ENCODE data around the gene DCC.
A peak's percentile ranks its signal among the peaks of the same experiment; 100 is the strongest.

Gene DCC

GRCh38 chr18:52499644-52500043, 159.6 kb downstream of the DCC start:
- FAIRE-seq (peak; percentile 100), DNase-seq (ENCODE audit: insufficient read length, low spot score) (no peak)
- TF ChIP-seq CTCF (IDR thresholded peaks at IDR 0.05; ENCODE audit: insufficient read depth, missing control alignments), result no peak

DNA sequence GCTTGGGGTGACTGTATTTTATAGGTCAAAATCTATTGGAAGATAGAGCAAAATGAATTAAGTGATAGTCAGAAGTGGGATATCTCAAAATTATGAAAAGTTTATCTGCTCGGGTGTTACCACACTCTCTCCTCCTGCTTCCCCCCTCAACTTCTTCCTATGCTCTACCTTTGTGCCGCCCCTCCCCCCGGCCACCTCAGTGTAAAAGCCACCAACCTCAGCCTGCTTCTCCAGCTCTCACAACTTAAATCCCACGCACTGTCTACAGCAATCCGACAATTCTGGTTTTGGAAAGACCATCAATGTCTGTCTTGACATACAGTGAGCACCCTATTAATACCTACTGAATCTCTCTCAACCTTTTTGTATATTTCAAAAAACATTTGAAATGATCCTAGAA, 164.6 kb downstream of the DCC start:
- no peak for DNase-seq (ENCODE audit: insufficient read length, low spot score)
- TF ChIP-seq CTCF (IDR thresholded peaks at IDR 0.05; ENCODE audit: insufficient read depth, missing control alignments), result no peak
- no peak for FAIRE-seq

- no peak for TF ChIP-seq CTCF (IDR thresholded peaks at IDR 0.05; ENCODE audit: insufficient read depth, missing control alignments)
- no peak for FAIRE-seq
- DNase-seq (ENCODE audit: insufficient read length, low spot score), result no peak
Observed at GRCh38 chr18:52510139-52510538, 170.1 kb downstream of the DCC start.

- TF ChIP-seq CTCF (IDR thresholded peaks at IDR 0.05; ENCODE audit: insufficient read depth, missing control alignments), result no peak
- FAIRE-seq, result no peak
Observed at GRCh38 chr18:52518086-52518485, 178.1 kb downstream of the DCC start.

GRCh38 chr18:52519021-52519420, 179.0 kb downstream of the DCC start:
- TF ChIP-seq CTCF (IDR thresholded peaks at IDR 0.05; ENCODE audit: insufficient read depth, missing control alignments), result no peak
- FAIRE-seq (no peak), DNase-seq (ENCODE audit: insufficient read length, low spot score) (no peak)

More at GRCh38 chr18:52518086-52518485, 178.1 kb downstream of the DCC start:
- DNase-seq (ENCODE audit: insufficient read length, low spot score), result no peak

GRCh38 chr18:52523566-52523965, 183.6 kb downstream of the DCC start:
- peak; percentile 88 for FAIRE-seq

DNA sequence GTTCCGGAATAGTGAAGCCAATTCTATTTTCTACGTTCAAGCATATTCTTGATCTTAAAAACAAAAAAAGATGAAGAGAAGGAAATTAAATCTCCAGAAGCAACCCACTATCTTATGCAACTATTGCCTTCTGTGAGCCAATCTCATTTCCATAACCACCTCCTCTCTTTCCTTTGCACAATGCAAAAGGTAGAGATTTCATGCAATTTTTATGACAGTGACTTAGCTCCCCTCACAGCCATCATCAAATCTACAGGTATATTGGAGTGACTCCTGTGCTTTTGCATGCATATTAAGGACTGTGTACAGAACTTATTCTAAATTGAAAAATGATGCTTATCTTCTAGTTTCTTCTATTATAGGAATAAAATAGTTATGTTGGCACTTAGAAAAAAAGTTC, 191.8 kb downstream of the DCC start:
- no peak for DNase-seq (ENCODE audit: insufficient read length, low spot score)
- FAIRE-seq, result peak; percentile 32
- no peak for TF ChIP-seq CTCF (IDR thresholded peaks at IDR 0.05; ENCODE audit: insufficient read depth, missing control alignments)

More at GRCh38 chr18:52523566-52523965, 183.6 kb downstream of the DCC start:
- DNase-seq (ENCODE audit: insufficient read length, low spot score), result no peak
- TF ChIP-seq CTCF (IDR thresholded peaks at IDR 0.05; ENCODE audit: insufficient read depth, missing control alignments), result no peak
